Measurements from ENCODE around the gene BICDL2.

GRCh38 chr16:3054965-3055733 lies 18.4 kb upstream of the BICDL2 start:
- TF ChIP-seq CTCF (IDR thresholded peaks at IDR 0.05) (no peak), POLR2AphosphoS5 (IDR thresholded peaks at IDR 0.05) (no peak), EP300 (IDR thresholded peaks at IDR 0.05) (no peak)

Data from esophagus muscularis mucosa (tissue), 4 donors.